ENCODE results near the gene STXBP4.

STXBP4 gene

GRCh38 chr17:54971901-54972300 is 3.3 kb downstream of the STXBP4 start:
- no peak for DNase-seq

- DNase-seq, result no peak
These were observed 4.0 kb downstream of the STXBP4 start for GRCh38 chr17:54972406-54973138.

GRCh38 chr17:54974759-54975158 is 6.2 kb downstream of the STXBP4 start:
- no peak for DNase-seq

- DNase-seq, result no peak
These were observed 7.8 kb downstream of the STXBP4 start for GRCh38 chr17:54976316-54976715.

- DNase-seq, result no peak
These were observed 9.2 kb downstream of the STXBP4 start for GRCh38 chr17:54977744-54978143.

- no peak for DNase-seq
These were observed 11.1 kb downstream of the STXBP4 start for GRCh38 chr17:54979657-54980056.

GRCh38 chr17:54980375-54980774 is 11.8 kb downstream of the STXBP4 start:
- no peak for DNase-seq

GRCh38 chr17:54982399-54982798 is 13.8 kb downstream of the STXBP4 start:
- DNase-seq, result no peak

- DNase-seq, result no peak
These were observed 14.7 kb downstream of the STXBP4 start for GRCh38 chr17:54983260-54983659.

GRCh38 chr17:54985476-54985875 is 16.9 kb downstream of the STXBP4 start:
- DNase-seq, result no peak

- no peak for DNase-seq
These were observed 21.6 kb downstream of the STXBP4 start for GRCh38 chr17:54990118-54990517.

- no peak for DNase-seq
These were observed 23.0 kb downstream of the STXBP4 start for GRCh38 chr17:54991567-54991966.

- DNase-seq, result peak; percentile 63
These were observed 24.5 kb downstream of the STXBP4 start for GRCh38 chr17:54992797-54993639.

- DNase-seq, result no peak
These were observed 27.9 kb downstream of the STXBP4 start for GRCh38 chr17:54996441-54996840.

GRCh38 chr17:55002458-55002857 is 33.9 kb downstream of the STXBP4 start:
- no peak for DNase-seq

- DNase-seq, result no peak
These were observed 35.9 kb downstream of the STXBP4 start for GRCh38 chr17:55004484-55004883.

- DNase-seq, result no peak
These were observed 37.0 kb downstream of the STXBP4 start for GRCh38 chr17:55005520-55005919.

- DNase-seq, result no peak
These were observed 55.1 kb downstream of the STXBP4 start for GRCh38 chr17:55023626-55024025.

- DNase-seq, result no peak
These were observed 69.3 kb downstream of the STXBP4 start for GRCh38 chr17:55037828-55038227.

GRCh38 chr17:55038291-55038690 is 69.7 kb downstream of the STXBP4 start:
- DNase-seq, result no peak

- DNase-seq, result no peak
These were observed 72.0 kb downstream of the STXBP4 start for GRCh38 chr17:55040611-55041010.

GRCh38 chr17:55053855-55054254 is 85.3 kb downstream of the STXBP4 start:
- DNase-seq, result peak; percentile 2

GRCh38 chr17:55054429-55054828 is 85.9 kb downstream of the STXBP4 start:
- no peak for DNase-seq

GRCh38 chr17:55056526-55056925 is 88.0 kb downstream of the STXBP4 start:
- peak; percentile 73 for DNase-seq
